ENCODE measurements around the gene WDTC1.

- TF ChIP-seq CTCF (IDR thresholded peaks at IDR 0.05) (no peak), POLR2AphosphoS5 (IDR thresholded peaks at IDR 0.05) (no peak), POLR2A (IDR thresholded peaks at IDR 0.05; ENCODE audit: low read depth) (no peak)
These were observed 33.1 kb upstream of the WDTC1 start for GRCh38 chr1:27201295-27201694.

Data from esophagus muscularis mucosa (tissue), 3 donors.